ENCODE data around the gene LKAAEAR1.

The LKAAEAR1 gene

DNA sequence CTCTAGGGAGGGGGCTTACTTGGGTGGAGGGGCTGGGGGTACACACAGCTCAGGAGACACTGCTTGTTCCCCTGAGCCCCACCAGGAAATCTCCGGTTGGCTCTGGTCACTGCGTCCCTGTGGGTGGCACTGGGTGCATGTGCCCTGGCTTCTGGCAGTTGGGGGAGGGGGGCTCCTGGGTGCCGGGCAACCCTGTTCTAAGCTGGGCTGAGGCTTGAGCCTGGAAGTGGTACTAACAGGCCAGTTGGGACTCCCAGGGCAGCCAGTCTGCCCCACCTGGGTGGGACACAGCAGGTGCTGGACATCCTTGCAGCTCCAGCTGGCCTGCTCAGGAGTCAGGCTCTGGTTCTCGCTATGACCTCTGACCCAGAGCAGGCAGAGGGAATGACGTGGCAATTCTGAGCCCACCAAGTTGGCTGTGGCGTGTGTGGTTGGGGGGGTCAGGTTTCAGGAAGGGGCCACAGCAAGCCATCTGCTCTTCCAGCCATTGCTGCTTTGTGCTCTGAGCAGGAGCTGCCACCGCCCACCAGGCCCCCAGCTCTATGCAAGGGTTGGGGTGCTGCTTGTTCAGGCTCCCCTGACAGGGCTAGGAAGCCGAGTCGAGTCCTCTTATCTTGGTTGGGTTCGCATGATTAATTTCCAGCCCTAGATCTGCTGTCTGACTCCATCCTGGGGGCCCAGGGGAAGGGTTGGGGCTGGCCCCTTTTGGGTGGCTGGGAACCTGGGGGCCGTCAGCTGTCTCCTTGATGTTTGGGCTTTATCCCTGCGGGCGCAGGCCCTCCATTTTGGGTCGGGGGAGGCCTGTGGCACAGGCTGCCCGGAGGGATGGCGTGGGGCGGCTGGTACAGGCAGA lies 47.6 kb downstream of the LKAAEAR1 start:
- H3K4me3 ChIP-seq (ENCODE audit: low read depth, low read length), result no peak overlapping the region
- DNase-seq (ENCODE audit: low read depth, low spot score), result no peak
- in situ Hi-C loops (cut with HindIII; ENCODE audit: low sequenced_read_pairs), result no loop called here
- TF ChIP-seq, protein P1, sequence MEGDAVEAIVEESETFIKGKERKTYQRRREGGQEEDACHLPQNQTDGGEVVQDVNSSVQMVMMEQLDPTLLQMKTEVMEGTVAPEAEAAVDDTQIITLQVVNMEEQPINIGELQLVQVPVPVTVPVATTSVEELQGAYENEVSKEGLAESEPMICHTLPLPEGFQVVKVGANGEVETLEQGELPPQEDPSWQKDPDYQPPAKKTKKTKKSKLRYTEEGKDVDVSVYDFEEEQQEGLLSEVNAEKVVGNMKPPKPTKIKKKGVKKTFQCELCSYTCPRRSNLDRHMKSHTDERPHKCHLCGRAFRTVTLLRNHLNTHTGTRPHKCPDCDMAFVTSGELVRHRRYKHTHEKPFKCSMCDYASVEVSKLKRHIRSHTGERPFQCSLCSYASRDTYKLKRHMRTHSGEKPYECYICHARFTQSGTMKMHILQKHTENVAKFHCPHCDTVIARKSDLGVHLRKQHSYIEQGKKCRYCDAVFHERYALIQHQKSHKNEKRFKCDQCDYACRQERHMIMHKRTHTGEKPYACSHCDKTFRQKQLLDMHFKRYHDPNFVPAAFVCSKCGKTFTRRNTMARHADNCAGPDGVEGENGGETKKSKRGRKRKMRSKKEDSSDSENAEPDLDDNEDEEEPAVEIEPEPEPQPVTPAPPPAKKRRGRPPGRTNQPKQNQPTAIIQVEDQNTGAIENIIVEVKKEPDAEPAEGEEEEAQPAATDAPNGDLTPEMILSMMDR (IDR thresholded peaks at IDR 0.05; ENCODE audit: low read depth, low read length), result no peak

DNA sequence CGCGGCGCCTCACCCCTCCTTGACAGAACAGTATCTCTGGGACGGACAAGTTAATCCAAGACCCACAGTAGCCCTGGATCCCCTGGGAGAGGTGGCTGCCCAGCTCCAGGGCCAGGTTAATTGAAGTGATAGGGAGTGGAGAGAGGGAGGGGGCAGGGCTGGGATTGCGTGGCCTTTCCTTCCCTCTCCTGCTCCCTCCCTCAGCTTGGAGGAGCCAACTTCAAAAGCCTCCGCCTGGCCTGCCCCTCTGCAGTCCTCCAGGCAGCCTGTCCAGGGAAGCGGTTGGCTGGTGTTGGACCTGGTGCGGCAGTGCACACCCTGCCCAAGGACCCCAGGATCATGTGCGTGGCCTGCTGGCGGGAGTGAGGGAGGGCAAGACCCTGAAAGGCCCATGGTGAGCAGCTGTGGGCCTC lies 48.3 kb downstream of the LKAAEAR1 start, which contains the start of gene C20orf204:
C20orf204 (plus strand) TSS at position 250 of the 413 bp plus-strand sequence; CDS start at position 392, 142 bp downstream.
- H3K4me3 ChIP-seq (ENCODE audit: low read depth, low read length), result no peak within 1 kb of the TSS
- no peak for DNase-seq (ENCODE audit: low read depth, low spot score)
- in situ Hi-C loops (cut with HindIII; ENCODE audit: low sequenced_read_pairs), result no loop called here
- TF ChIP-seq, protein P1 (IDR thresholded peaks at IDR 0.05; ENCODE audit: low read depth, low read length), result no peak

DNA sequence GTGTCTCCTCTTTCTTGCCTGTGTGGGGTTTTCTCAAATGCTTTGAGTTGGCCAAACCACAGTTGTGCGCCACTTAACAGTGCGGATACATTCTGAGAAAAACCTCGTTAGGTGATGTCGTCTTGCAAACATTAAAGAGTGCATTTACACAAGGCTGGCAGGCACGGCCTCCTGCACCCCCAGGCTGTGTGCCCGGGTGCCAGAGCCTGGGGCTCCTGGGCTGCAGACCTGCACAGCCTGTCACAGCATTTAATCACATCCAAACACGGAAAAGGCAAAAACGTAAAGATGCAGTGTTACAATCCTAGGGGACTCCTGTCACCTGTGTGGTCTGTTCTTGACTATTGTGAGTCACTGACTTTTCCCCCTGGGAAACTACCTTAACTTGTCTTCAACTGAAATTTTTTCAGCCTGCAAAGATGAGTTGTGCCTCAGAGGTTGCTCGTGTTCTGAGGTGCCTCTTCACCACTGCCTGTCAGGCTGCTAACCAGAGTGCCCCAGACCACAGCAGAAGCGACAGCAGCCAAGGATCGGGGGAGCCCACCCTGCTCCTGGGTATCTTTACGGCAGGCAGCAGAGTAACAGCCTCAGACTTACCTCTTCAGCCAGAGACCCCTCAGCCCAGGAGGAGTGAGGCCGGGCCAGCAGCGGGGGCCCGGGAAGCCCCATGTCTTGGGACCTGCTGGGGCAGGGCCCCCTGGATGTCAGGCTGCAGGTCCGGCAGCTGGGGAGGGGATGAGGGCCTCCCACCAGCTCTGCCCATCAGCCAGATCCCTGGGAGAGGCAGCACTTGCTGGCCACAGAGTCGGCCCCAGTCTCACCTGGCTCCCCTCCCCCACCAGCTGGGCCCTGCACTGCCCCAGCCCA lies 48.9 kb downstream of the LKAAEAR1 start:
- DNase-seq (ENCODE audit: low read depth, low spot score), result no peak
- TF ChIP-seq, protein P1 (IDR thresholded peaks at IDR 0.05; ENCODE audit: low read depth, low read length), result no peak
- in situ Hi-C loops (cut with HindIII; ENCODE audit: low sequenced_read_pairs), result no loop called here
- no peak overlapping the region for H3K4me3 ChIP-seq (ENCODE audit: low read depth, low read length)

DNA sequence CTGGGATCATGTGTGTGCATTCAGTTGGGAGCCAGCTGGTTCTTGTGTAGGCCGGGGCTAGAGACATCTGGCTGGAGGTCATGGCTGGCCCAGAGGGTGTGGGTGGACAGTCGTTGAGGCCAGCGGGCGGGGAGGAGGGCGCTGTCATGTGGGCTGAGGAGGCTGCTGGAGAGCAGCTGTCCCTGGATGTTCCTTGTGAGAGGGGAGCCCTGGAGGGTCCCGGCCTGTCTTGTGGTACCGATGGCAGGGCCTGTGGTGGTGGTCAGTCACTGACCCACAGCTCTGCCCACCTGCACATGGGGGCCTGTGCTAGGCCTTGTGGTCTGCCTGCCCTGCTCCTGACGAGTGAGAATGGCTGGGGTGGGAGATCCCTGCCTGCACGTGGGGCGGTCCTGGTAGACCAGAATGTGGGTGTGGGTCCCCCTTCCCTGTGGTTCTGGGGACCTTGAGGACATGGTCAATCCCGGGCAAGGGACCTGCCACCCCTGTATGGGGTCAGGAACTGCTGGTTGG lies 50.2 kb downstream of the LKAAEAR1 start:
- H3K4me3 ChIP-seq (ENCODE audit: low read depth, low read length), result no peak overlapping the region
- in situ Hi-C loops (cut with HindIII; ENCODE audit: low sequenced_read_pairs), result no loop called here
- TF ChIP-seq, protein P1 (IDR thresholded peaks at IDR 0.05; ENCODE audit: low read depth, low read length), result no peak
- DNase-seq (ENCODE audit: low read depth, low spot score), result no peak
